Measurements from ENCODE around the gene FAM237B. TPM values are rescaled to one million over a fixed set of nuclear protein-coding genes. Genes with fewer than 3 reads are reported as not detected.

The FAM237B gene
- total and polyA plus RNA-seq, 2 of the 4 experiments (the other 2 are of a cell fraction), result not detected

DNA sequence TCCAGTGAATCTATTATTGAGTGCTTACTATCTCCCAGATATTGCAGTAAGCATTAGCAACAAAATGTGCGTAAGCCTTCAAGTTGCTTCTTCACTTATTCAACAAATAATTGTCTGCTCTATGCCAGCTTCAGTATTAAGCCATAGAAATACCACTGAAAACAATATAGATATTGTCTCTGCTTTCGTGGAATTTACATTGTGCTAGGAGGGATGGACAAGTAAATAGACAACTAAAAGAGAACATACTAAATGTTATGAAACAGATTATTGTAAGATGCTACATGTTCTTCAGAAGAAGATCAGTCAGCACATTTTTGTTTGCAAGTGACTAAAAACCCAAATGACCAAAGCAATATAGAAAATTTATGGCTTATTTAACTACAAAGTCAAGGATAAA, 48.9 kb downstream of the FAM237B start:
- H4K20me1 ChIP-seq (ENCODE audit: insufficient read depth, low read length), result no peaks in the 10 kb centered on the region
- TF ChIP-seq CEBPB (IDR thresholded peaks at IDR 0.05; ENCODE audit: low read depth, low read length) (no peak), RAD21 (IDR thresholded peaks at IDR 0.05; ENCODE audit: low read length) (no peak), MAZ (IDR thresholded peaks at IDR 0.05; ENCODE audit: borderline replicate concordance, low read depth, low read length) (no peak), RCOR1 (IDR thresholded peaks at IDR 0.05; ENCODE audit: insufficient replicate concordance, low read length) (no peak), MXI1 (IDR thresholded peaks at IDR 0.05; ENCODE audit: borderline replicate concordance, low read depth, low read length) (no peak), CHD1 (IDR thresholded peaks at IDR 0.05; ENCODE audit: low read depth, low read length) (no peak)
- TF ChIP-seq, protein P1, sequence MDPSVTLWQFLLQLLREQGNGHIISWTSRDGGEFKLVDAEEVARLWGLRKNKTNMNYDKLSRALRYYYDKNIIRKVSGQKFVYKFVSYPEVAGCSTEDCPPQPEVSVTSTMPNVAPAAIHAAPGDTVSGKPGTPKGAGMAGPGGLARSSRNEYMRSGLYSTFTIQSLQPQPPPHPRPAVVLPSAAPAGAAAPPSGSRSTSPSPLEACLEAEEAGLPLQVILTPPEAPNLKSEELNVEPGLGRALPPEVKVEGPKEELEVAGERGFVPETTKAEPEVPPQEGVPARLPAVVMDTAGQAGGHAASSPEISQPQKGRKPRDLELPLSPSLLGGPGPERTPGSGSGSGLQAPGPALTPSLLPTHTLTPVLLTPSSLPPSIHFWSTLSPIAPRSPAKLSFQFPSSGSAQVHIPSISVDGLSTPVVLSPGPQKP (IDR thresholded peaks at IDR 0.05; ENCODE audit: borderline replicate concordance, low read depth, low read length), result no peak
- ATAC-seq (ENCODE audit: low read depth) (no peak), DNase-seq (no peak)
- H3K56ac ChIP-seq (ENCODE audit: extremely low read depth, insufficient read depth, low read length), result no peak overlapping the region
- no peak overlapping the region for H2AFZ ChIP-seq (replicated peaks; ENCODE audit: low read length, poor library complexity)
- no peak overlapping the region for H3K4me2 ChIP-seq (ENCODE audit: low read depth, low read length)
- no peak overlapping the region for H2BK5ac ChIP-seq (ENCODE audit: low read depth, low read length, poor library complexity, severe bottlenecking)
- H3K9ac ChIP-seq (ENCODE audit: low read depth, low read length), result no peak overlapping the region
- dilution Hi-C loops (cut with HindIII; ENCODE audit: low sequenced_read_pairs, unreplicated experiment) (no loop called here), intact Hi-C loops (cut with micrococcal nuclease) (no loop called here), in situ Hi-C loops (cut with MboI; ENCODE audit: low sequenced_read_pairs) (no loop called here)
- no peaks in the 10 kb centered on the region for H3K9me1 ChIP-seq (ENCODE audit: insufficient read depth, low read length)
- H3K36me3 ChIP-seq (ENCODE audit: control insufficient read depth, insufficient read depth, low read length), result no peaks in the 10 kb centered on the region
- CTCF ChIA-PET, result interaction anchor here (0.9 kb wide), 1 partner anchor 26 kb away, joined by 3 read pairs; no protein-coding TSS in a partner anchor
- no peaks in the 10 kb centered on the region for H3K9me3 ChIP-seq (ENCODE audit: control insufficient read depth, insufficient read depth, low read length)
- H4K5ac ChIP-seq (ENCODE audit: low read depth, low read length), result no peak overlapping the region
- H3K27me3 ChIP-seq (ENCODE audit: control insufficient read depth, insufficient read depth, low read length), result no peaks in the 10 kb centered on the region
- no peak overlapping the region for H3K14ac ChIP-seq (replicated peaks; ENCODE audit: low read depth, low read length)
- no peak overlapping the region for H2BK120ac ChIP-seq (ENCODE audit: low read depth, low read length)
- no peak overlapping the region for H3K23ac ChIP-seq (ENCODE audit: low read depth, low read length)
- H2AK9ac ChIP-seq (replicated peaks; ENCODE audit: low read depth, low read length, poor library complexity), result no peak overlapping the region
- no peak overlapping the region for H3K4me3 ChIP-seq (ENCODE audit: insufficient read depth, low read depth, low read length)
- no peaks in the 10 kb centered on the region for H3K4me1 ChIP-seq (ENCODE audit: control insufficient read depth, insufficient read depth, low read length)
- H4K8ac ChIP-seq (ENCODE audit: low read depth in 2 of 2, low read length in 2 of 2), result no peak overlapping the region
- BruUV-seq (replicated peaks), result no TSS peak
- WGBS, 2 experiments (ENCODE audit: extremely low coverage in 2 of 2, insufficient read length in 1 of 2), result no CpG with 5 or more reads among the region's 2 CpGs
- H3K27ac ChIP-seq (ENCODE audit: insufficient read depth, low read length), result no peak overlapping the region
- no peak overlapping the region for H4K91ac ChIP-seq (ENCODE audit: insufficient read depth, low read depth, low read length)
- H2BK15ac ChIP-seq (ENCODE audit: low read depth, low read length), result no peak overlapping the region
- POLR2A ChIA-PET (ENCODE audit: unreplicated experiment), result no interaction called here
- no peaks in the 10 kb centered on the region for H3K79me1 ChIP-seq (ENCODE audit: low read depth in 1 of 2, low read length in 2 of 2)
- no peak overlapping the region for H3K18ac ChIP-seq (ENCODE audit: low read depth, low read length)
- H3K4ac ChIP-seq (ENCODE audit: low read depth, low read length), result no peak overlapping the region
- no peak overlapping the region for H2BK20ac ChIP-seq (ENCODE audit: low read depth, low read length)
- no peak overlapping the region for H2AK5ac ChIP-seq (ENCODE audit: low read depth, low read length)
